Progenitor cell of endocrine pancreas (in vitro differentiated cells): ENCODE measurements around the gene KDELR1. TPM values are rescaled to one million over a fixed set of nuclear protein-coding genes. Genes with fewer than 3 reads are reported as not detected.
A peak's percentile ranks its signal among the peaks of the same experiment; 100 is the strongest.

ENCODE experiments used
- DNase-seq: peaks from one replicate; pipeline ENCODE4 v3.0.0; 2021; ENCODE audit warnings: low spot score; ENCODE audit not compliant: unreplicated experiment
- H3K27ac Mint-ChIP-seq: 2 replicates; pipeline ENCODE4 v1.8.0; 2021; ENCODE audit warnings: mild to moderate bottlenecking, moderate library complexity, mixed read lengths
- H3K27me3 Mint-ChIP-seq: 2 replicates; pipeline ENCODE4 v1.8.0; 2021; ENCODE audit warnings: mixed read lengths
- H3K36me3 Mint-ChIP-seq: 2 replicates; pipeline ENCODE4 v1.8.0; 2022; ENCODE audit warnings: mixed read lengths; ENCODE audit not compliant: insufficient read depth
- H3K4me1 Mint-ChIP-seq: 2 replicates; pipeline ENCODE4 v1.8.0; 2021; ENCODE audit warnings: low read depth, mixed read lengths
- H3K4me3 Mint-ChIP-seq: 2 replicates; pipeline ENCODE4 v1.8.0; 2021; ENCODE audit warnings: low read depth, mild to moderate bottlenecking, moderate library complexity, mixed read lengths
- H3K9me3 Mint-ChIP-seq: 2 replicates; pipeline ENCODE4 v1.8.0; 2021; ENCODE audit warnings: low read depth, mixed read lengths
- CTCF ChIP-seq: fragments of 200-600 bp; sonication (generic); IDR thresholded peaks from one replicate; pipeline ENCODE4 v1.5.0; 2021; ENCODE audit warnings: antibody characterized with exemption, mild to moderate bottlenecking; ENCODE audit not compliant: unreplicated experiment
- total RNA-seq: library from RNA; stranded (reverse); gene quantifications from 2 replicates; pipeline ENCODE4 v1.2.1, GENCODE V29; 2021

Gene KDELR1
- total RNA-seq, 1 donor from 2014 or later, result 213 TPM

- H3K27me3 Mint-ChIP-seq, result peaks cover 31% of the 10 kb centered on the region
- no peak overlapping the region for H3K4me3 Mint-ChIP-seq
- no peak overlapping the region for H3K27ac Mint-ChIP-seq
- H3K4me1 Mint-ChIP-seq, result peaks cover 4% of the 10 kb centered on the region
- no peak for TF ChIP-seq CTCF
- H3K36me3 Mint-ChIP-seq, result no peaks in the 10 kb centered on the region
- H3K9me3 Mint-ChIP-seq, result peaks cover 2% of the 10 kb centered on the region
- no peak for DNase-seq
Measured at GRCh38 chr19:48401287-48401686, 9.9 kb upstream of the KDELR1 start.

- peaks cover 2% of the 10 kb centered on the region for H3K4me1 Mint-ChIP-seq
- no peak for DNase-seq
Measured at GRCh38 chr19:48400018-48400742, 8.8 kb upstream of the KDELR1 start.

GRCh38 chr19:48398375-48399235 lies 7.3 kb upstream of the KDELR1 start:
- Mint-ChIP-seq H3K36me3 (no peaks in the 10 kb centered on the region), H3K9me3 (peaks cover 2% of the 10 kb centered on the region), H3K27me3 (peaks cover 50% of the 10 kb centered on the region), H3K4me3 (peak overlapping the region; percentile 35), H3K27ac (no peak overlapping the region), H3K4me1 (peaks cover 5% of the 10 kb centered on the region)
- TF ChIP-seq CTCF, result no peak
- peak; percentile 51 for DNase-seq

More at GRCh38 chr19:48400018-48400742, 8.8 kb upstream of the KDELR1 start:
- TF ChIP-seq CTCF, result no peak
- H3K27ac Mint-ChIP-seq, result peak overlapping the region; percentile 60
- peak overlapping the region; percentile 60 for H3K4me3 Mint-ChIP-seq
- no peaks in the 10 kb centered on the region for H3K36me3 Mint-ChIP-seq
- H3K27me3 Mint-ChIP-seq, result peaks cover 37% of the 10 kb centered on the region
- peaks cover 2% of the 10 kb centered on the region for H3K9me3 Mint-ChIP-seq

GRCh38 chr19:48398102-48398374 lies 6.7 kb upstream of the KDELR1 start:
- TF ChIP-seq CTCF, result no peak
- Mint-ChIP-seq H3K27ac (no peak overlapping the region), H3K4me3 (peak overlapping the region; percentile 65), H3K36me3 (no peaks in the 10 kb centered on the region), H3K27me3 (peaks cover 50% of the 10 kb centered on the region), H3K9me3 (peaks cover 2% of the 10 kb centered on the region), H3K4me1 (peaks cover 5% of the 10 kb centered on the region)
- no peak for DNase-seq

GRCh38 chr19:48397263-48398101 lies 6.1 kb upstream of the KDELR1 start:
- TF ChIP-seq CTCF, result no peak
- peak overlapping the region; percentile 1 for H3K27ac Mint-ChIP-seq
- H3K4me3 Mint-ChIP-seq, result peak overlapping the region; percentile 65
- no peaks in the 10 kb centered on the region for H3K36me3 Mint-ChIP-seq
- no peak for DNase-seq
- peaks cover 2% of the 10 kb centered on the region for H3K9me3 Mint-ChIP-seq
- H3K4me1 Mint-ChIP-seq, result peaks cover 5% of the 10 kb centered on the region
- peaks cover 56% of the 10 kb centered on the region for H3K27me3 Mint-ChIP-seq
